Body of pancreas (tissue), 4 donors: ENCODE measurements around the gene SARS2.

Source experiments
- CTCF ChIP-seq, 7 experiments: fragments of 450-650 bp in 4 of 7; fragments of 200-600 bp in 3 of 7; sonication (generic) in 3 of 7; IDR thresholded peaks; one replicate each; pipeline ENCODE4 v1.5.1; 2016 to 2019; ENCODE audit warnings: antibody characterized with exemption in 7 of 7
- POLR2A ChIP-seq, 3 donors: fragments of 450-650 bp; IDR thresholded peaks; one replicate each; pipeline ENCODE4 v1.6.1; 2016; ENCODE audit warnings: antibody characterized with exemption in 3 of 3, mild to moderate bottlenecking in 2 of 3

- no peak for TF ChIP-seq CTCF (IDR thresholded peaks at IDR 0.05)
- no peak for TF ChIP-seq POLR2A (IDR thresholded peaks at IDR 0.05)
Measured at GRCh38 chr19:38933544-38933943, 3.0 kb upstream of the SARS2 start.
